GM12873 (cell line): ENCODE measurements around the gene KCNJ15.

ENCODE experiments used
- TF ChIP-seq, protein P1 (sequence below): IDR thresholded peaks from 2 replicates; pipeline ENCODE4 v1.5.1; 2012; ENCODE audit warnings: low read depth, mild to moderate bottlenecking, moderate library complexity, low read length, control low read depth; ENCODE audit not compliant: insufficient read depth; ENCODE audit errors: missing control alignments

The KCNJ15 gene

GRCh38 chr21:38239672-38240071 is 17.1 kb upstream of the KCNJ15 start:
- TF ChIP-seq, protein P1, sequence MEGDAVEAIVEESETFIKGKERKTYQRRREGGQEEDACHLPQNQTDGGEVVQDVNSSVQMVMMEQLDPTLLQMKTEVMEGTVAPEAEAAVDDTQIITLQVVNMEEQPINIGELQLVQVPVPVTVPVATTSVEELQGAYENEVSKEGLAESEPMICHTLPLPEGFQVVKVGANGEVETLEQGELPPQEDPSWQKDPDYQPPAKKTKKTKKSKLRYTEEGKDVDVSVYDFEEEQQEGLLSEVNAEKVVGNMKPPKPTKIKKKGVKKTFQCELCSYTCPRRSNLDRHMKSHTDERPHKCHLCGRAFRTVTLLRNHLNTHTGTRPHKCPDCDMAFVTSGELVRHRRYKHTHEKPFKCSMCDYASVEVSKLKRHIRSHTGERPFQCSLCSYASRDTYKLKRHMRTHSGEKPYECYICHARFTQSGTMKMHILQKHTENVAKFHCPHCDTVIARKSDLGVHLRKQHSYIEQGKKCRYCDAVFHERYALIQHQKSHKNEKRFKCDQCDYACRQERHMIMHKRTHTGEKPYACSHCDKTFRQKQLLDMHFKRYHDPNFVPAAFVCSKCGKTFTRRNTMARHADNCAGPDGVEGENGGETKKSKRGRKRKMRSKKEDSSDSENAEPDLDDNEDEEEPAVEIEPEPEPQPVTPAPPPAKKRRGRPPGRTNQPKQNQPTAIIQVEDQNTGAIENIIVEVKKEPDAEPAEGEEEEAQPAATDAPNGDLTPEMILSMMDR: no peak

GRCh38 chr21:38240129-38240528 is 16.7 kb upstream of the KCNJ15 start:
- TF ChIP-seq, protein P1: no peak

- TF ChIP-seq, protein P1: no peak
Measured at GRCh38 chr21:38241029-38241740, 15.6 kb upstream of the KCNJ15 start.

DNA sequence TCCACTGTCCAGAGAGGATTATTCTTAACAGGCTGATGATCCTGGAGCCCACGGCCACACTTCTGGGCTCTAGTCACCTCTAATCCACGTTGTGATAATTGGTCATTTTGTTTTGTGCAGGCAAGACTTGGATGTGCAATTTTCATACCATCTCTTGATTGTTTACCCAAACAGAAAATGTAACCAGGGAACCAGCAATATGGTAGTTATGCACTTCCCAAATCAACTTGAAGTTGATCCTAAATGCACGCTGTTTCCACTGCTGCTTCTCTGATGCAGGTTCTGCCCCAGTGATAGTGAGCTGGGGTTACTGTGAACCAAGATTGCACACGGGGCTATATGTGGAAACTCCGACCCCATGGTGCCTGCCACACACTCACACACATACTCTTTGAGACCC is 14.7 kb upstream of the KCNJ15 start:
- TF ChIP-seq, protein P1: no peak

GRCh38 chr21:38243732-38244406 is 12.9 kb upstream of the KCNJ15 start:
- TF ChIP-seq, protein P1: no peak

DNA sequence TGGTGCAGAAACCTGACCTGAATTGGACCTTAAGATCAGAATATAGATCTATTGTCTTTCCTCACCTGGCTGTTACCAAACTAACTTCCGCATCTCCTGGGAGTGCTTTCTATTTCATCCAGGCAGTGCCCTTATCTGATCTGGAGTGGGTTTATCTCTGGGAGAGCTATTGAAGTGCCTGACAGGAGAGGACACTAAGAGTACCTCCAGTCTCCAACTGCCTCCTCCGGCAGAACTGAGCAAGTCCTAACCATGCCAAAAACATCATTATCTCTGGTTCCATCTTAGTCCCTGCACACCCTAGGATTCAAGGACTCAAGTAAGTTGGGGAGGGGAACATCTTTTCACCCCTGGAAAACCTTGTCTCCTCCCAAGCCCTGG is 12.4 kb upstream of the KCNJ15 start:
- TF ChIP-seq, protein P1: no peak
